ENCODE data around the gene DCUN1D5. TPM values are rescaled to one million over a fixed set of nuclear protein-coding genes. Genes with fewer than 3 reads are reported as not detected.
"Not testable (repeated sequence)": the region's sequence is repeated elsewhere in the genome, so short reads cannot be mapped to it uniquely, and the experiment has no call there.

The DCUN1D5 gene
- total and polyA plus RNA-seq, 2 donors (not counting 1 experiment from before 2014, with no cell fraction given), result 45.7 TPM

- Histone ChIP-seq H3K9ac (ENCODE audit: insufficient read depth, low read length) (no peak overlapping the region), H4K20me1 (ENCODE audit: control insufficient read depth, extremely low read depth, insufficient read depth, low read length) (no peaks in the 10 kb centered on the region), H3K4me1 (ENCODE audit: control insufficient read depth, extremely low read depth, insufficient read depth, low read length) (peaks cover 2% of the 10 kb centered on the region), H2AFZ (ENCODE audit: low read length) (peak overlapping the region; percentile 48), H3K4me2 (ENCODE audit: extremely low read depth, insufficient read depth, low read length) (no peak overlapping the region), H3K27ac (ENCODE audit: insufficient read depth, low read length) (no peak overlapping the region), H3K9me3 (ENCODE audit: control insufficient read depth, insufficient read depth, low read depth, low read length) (no peaks in the 10 kb centered on the region), H3K79me2 (ENCODE audit: control insufficient read depth, insufficient read depth, low read length) (no peaks in the 10 kb centered on the region), H3K27me3 (ENCODE audit: control insufficient read depth, insufficient read depth, low read length) (no peaks in the 10 kb centered on the region), H3K36me3 (ENCODE audit: control insufficient read depth, insufficient read depth, low read length) (no peaks in the 10 kb centered on the region), H3K4me3 (replicated peaks in 1 of 4; ENCODE audit: control extremely low read depth in 1 of 4, insufficient read depth in 1 of 4, low read depth in 3 of 4, low read length in 4 of 4) (no peak overlapping the region)
- DNase-seq (ENCODE audit: low read depth in 2 of 2), result no peak
- TF ChIP-seq EZH2 (IDR thresholded peaks at IDR 0.05; ENCODE audit: low read length, missing control alignments), result no peak
- TF ChIP-seq CTCF (conservative IDR thresholded peaks at IDR 0.05 in 1 of 2, IDR thresholded peaks at IDR 0.05 in 1 of 2; ENCODE audit: low read depth in 1 of 2, low read length in 2 of 2), result no peak
Measured at GRCh38 chr11:103035216-103035615, 56.7 kb downstream of the DCUN1D5 start.

GRCh38 chr11:103031834-103032233 is 60.1 kb downstream of the DCUN1D5 start:
- Histone ChIP-seq H2AFZ (ENCODE audit: low read length) (no peak overlapping the region), H3K27ac (ENCODE audit: insufficient read depth, low read length) (no peak overlapping the region), H3K4me2 (ENCODE audit: extremely low read depth, insufficient read depth, low read length) (no peak overlapping the region), H3K9ac (ENCODE audit: insufficient read depth, low read length) (no peak overlapping the region), H3K79me2 (ENCODE audit: control insufficient read depth, insufficient read depth, low read length) (no peaks in the 10 kb centered on the region), H3K27me3 (ENCODE audit: control insufficient read depth, insufficient read depth, low read length) (no peaks in the 10 kb centered on the region), H4K20me1 (ENCODE audit: control insufficient read depth, extremely low read depth, insufficient read depth, low read length) (no peaks in the 10 kb centered on the region), H3K9me3 (ENCODE audit: control insufficient read depth, insufficient read depth, low read depth, low read length) (no peaks in the 10 kb centered on the region), H3K4me1 (ENCODE audit: control insufficient read depth, extremely low read depth, insufficient read depth, low read length) (peaks cover 2% of the 10 kb centered on the region), H3K36me3 (ENCODE audit: control insufficient read depth, insufficient read depth, low read length) (no peaks in the 10 kb centered on the region), H3K4me3 (replicated peaks in 1 of 4; ENCODE audit: control extremely low read depth in 1 of 4, insufficient read depth in 1 of 4, low read depth in 3 of 4, low read length in 4 of 4) (no peak overlapping the region)
- peak; percentile 71 to 87 for DNase-seq (ENCODE audit: low read depth in 2 of 2)
- TF ChIP-seq EZH2 (IDR thresholded peaks at IDR 0.05; ENCODE audit: low read length, missing control alignments) (no peak), CTCF (conservative IDR thresholded peaks at IDR 0.05 in 1 of 2, IDR thresholded peaks at IDR 0.05 in 1 of 2; ENCODE audit: low read depth in 1 of 2, low read length in 2 of 2) (no peak)

- Histone ChIP-seq H3K27ac (ENCODE audit: insufficient read depth, low read length) (no peak overlapping the region), H3K9ac (ENCODE audit: insufficient read depth, low read length) (no peak overlapping the region), H3K27me3 (ENCODE audit: control insufficient read depth, insufficient read depth, low read length) (no peaks in the 10 kb centered on the region), H3K4me2 (ENCODE audit: extremely low read depth, insufficient read depth, low read length) (no peak overlapping the region), H3K4me3 (replicated peaks in 1 of 4; ENCODE audit: control extremely low read depth in 1 of 4, insufficient read depth in 1 of 4, low read depth in 3 of 4, low read length in 4 of 4) (no peak overlapping the region), H3K79me2 (ENCODE audit: control insufficient read depth, insufficient read depth, low read length) (no peaks in the 10 kb centered on the region), H2AFZ (ENCODE audit: low read length) (no peak overlapping the region), H3K4me1 (ENCODE audit: control insufficient read depth, extremely low read depth, insufficient read depth, low read length) (no peaks in the 10 kb centered on the region), H4K20me1 (ENCODE audit: control insufficient read depth, extremely low read depth, insufficient read depth, low read length) (no peaks in the 10 kb centered on the region), H3K9me3 (ENCODE audit: control insufficient read depth, insufficient read depth, low read depth, low read length) (no peaks in the 10 kb centered on the region), H3K36me3 (ENCODE audit: control insufficient read depth, insufficient read depth, low read length) (no peaks in the 10 kb centered on the region)
- TF ChIP-seq EZH2 (IDR thresholded peaks at IDR 0.05; ENCODE audit: low read length, missing control alignments) (no peak), CTCF (conservative IDR thresholded peaks at IDR 0.05 in 1 of 2, IDR thresholded peaks at IDR 0.05 in 1 of 2; ENCODE audit: low read depth in 1 of 2, low read length in 2 of 2) (no peak)
- DNase-seq (ENCODE audit: low read depth in 2 of 2), result no peak
Measured at GRCh38 chr11:103029401-103029800, 62.6 kb downstream of the DCUN1D5 start.

DNA sequence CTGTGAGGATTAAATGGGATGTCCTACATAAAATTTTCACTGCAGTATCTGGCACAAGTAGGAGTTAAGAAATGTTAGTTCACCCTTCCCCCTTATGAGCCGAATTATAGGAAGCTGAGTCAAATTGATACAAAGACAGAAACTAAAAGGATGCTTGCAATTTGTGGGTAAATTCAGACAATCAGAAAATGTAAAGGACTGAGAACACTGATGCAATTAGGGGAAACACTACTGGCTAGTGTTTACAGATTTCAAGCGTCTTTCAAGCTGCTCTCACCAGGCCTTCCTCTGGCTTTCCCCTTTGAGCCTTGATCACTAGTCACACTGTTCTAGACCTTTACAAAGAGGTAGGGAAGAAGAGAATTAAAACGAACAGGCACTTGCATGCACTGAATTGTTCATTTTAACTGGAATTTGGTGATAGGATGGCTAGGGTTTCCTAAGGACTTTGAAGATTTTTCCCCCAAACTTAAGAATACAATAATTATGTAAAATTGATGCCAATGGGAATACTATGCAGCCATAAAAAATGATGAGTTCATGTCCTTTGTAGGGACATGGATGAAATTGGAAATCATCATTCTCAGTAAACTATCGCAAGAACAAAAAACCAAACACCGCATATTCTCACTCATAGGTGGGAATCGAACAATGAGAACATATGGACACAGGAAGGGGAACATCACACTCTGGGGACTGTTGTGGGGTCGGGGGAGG is 63.5 kb downstream of the DCUN1D5 start:
- not testable (repeated sequence) for H3K4me2 ChIP-seq (ENCODE audit: extremely low read depth, insufficient read depth, low read length); H3K27me3 ChIP-seq (ENCODE audit: control insufficient read depth, insufficient read depth, low read length); H3K4me1 ChIP-seq (ENCODE audit: control insufficient read depth, extremely low read depth, insufficient read depth, low read length); H2AFZ ChIP-seq (ENCODE audit: low read length); H3K27ac ChIP-seq (ENCODE audit: insufficient read depth, low read length); H4K20me1 ChIP-seq (ENCODE audit: control insufficient read depth, extremely low read depth, insufficient read depth, low read length); H3K9ac ChIP-seq (ENCODE audit: insufficient read depth, low read length); H3K79me2 ChIP-seq (ENCODE audit: control insufficient read depth, insufficient read depth, low read length); H3K36me3 ChIP-seq (ENCODE audit: control insufficient read depth, insufficient read depth, low read length); H3K9me3 ChIP-seq (ENCODE audit: control insufficient read depth, insufficient read depth, low read depth, low read length); H3K4me3 ChIP-seq (replicated peaks in 1 of 4; ENCODE audit: control extremely low read depth in 1 of 4, insufficient read depth in 1 of 4, low read depth in 3 of 4, low read length in 4 of 4)
- peak in 1 of 2 donors; percentile 71 for DNase-seq (ENCODE audit: low read depth in 2 of 2)

All from fibroblast of lung (primary cell).